Right lobe of liver (tissue), 6 donors: ENCODE results near the gene SPTA1. TPM values are rescaled to one million over a fixed set of nuclear protein-coding genes. Genes with fewer than 3 reads are reported as not detected.

Experiments
- ATAC-seq, 4 donors: fragments of 200-7000 bp; cut with Tn5 transposase; one replicate each; pipeline ENCODE4 v1.9.1; 2020; ENCODE audit warnings: mild to moderate bottlenecking in 4 of 4, moderate library complexity in 4 of 4
- DNase-seq, 3 donors: peaks; one replicate each; pipeline ENCODE4 v3.0.0-alpha.2; 2020
- H3K27ac ChIP-seq, 3 donors: fragments of 200-600 bp; one replicate each; pipeline ENCODE4 v1.8.0; 2022
- H3K27me3 ChIP-seq, 2 donors: fragments of 200-600 bp; one replicate each; pipeline ENCODE4 v1.8.0; 2022
- H3K36me3 ChIP-seq, 4 donors: fragments of 200-600 bp; sonication (generic) in 1 of 4; one replicate each; pipeline versions ENCODE4 v1.5.1 to v1.8.0; 2017 to 2022; ENCODE audit warnings: control low read depth in 1 of 4
- H3K4me1 ChIP-seq, 4 donors: fragments of 200-600 bp; sonication (generic) in 1 of 4; one replicate each; pipeline versions ENCODE4 v1.5.1 to v1.8.0; 2017 to 2022; ENCODE audit warnings: control low read depth in 1 of 4
- H3K4me3 ChIP-seq, 3 donors: fragments of 200-600 bp; one replicate each; pipeline ENCODE4 v1.8.0; 2022
- H3K9me3 ChIP-seq, 4 donors: fragments of 200-600 bp; sonication (generic) in 1 of 4; one replicate each; pipeline versions ENCODE4 v1.5.1 to v1.8.0; 2017 to 2022; ENCODE audit warnings: control low read depth in 1 of 4
- POLR2A ChIP-seq: fragments of 450-650 bp; IDR thresholded peaks from one replicate; pipeline ENCODE4 v1.6.1; 2017; ENCODE audit warnings: antibody characterized with exemption, mild to moderate bottlenecking
- WGBS: methylation state at CpG from one replicate; pipeline ENCODE4 v1.1.6; 2018; ENCODE audit warnings: low coverage, low lambda C conversion rate; ENCODE audit not compliant: insufficient coverage; ENCODE audit errors: missing lambda C conversion rate; 5-methylcytosine and 5-hydroxymethylcytosine counted together
- intact Hi-C, 2 donors: fragments of 100-400 bp; cut with DNase I; formaldehyde crosslinking; loops; one replicate each; pipeline versions ENCODE4 v1.11.2 to v1.14.1; 2022
- total RNA-seq, 6 experiments: library from RNA; depleted of rRNA in 2 of 6; stranded (reverse); fragments of >200 nt in 2 of 6; fragmentation: NEBNext Ultra II Directional in 3 of 6; extraction: Animal tissue kit (Norgen Biotek cat#: 25700) in 3 of 6; gene quantifications; one replicate each; pipeline versions ENCODE4 v1.1.0 to v1.2.4, GENCODE V29; 2016 to 2023
- TF ChIP-seq, protein P1 (sequence below), 4 donors: fragments of 200-600 bp in 3 of 4; fragments of 450-650 bp in 1 of 4; IDR thresholded peaks; one replicate each; pipeline versions ENCODE4 v1.5.1 to v1.8.0; 2016 to 2022; ENCODE audit warnings: antibody characterized with exemption in 4 of 4, mild to moderate bottlenecking in 2 of 4
- donor health status: DM: no; HTN: yes; CAD: no.
- donor health status: DM: no; HTN: no; CAD: no.
- donor health status: DM: no; HTN: no; CAD: no.
- donor health status: DM: no; HTN: yes; CAD: no.
- donor health status: DM: no; HTN: yes; CAD: no.

SPTA1 gene
- total RNA-seq, 6 experiments from 2014 or later = 0.18 to 4.3 (median 1.0) TPM; not detected in 2

- no peak for DNase-seq
- WGBS = 65% methylated on average over 8 of the region's 8 CpGs
- Histone ChIP-seq H3K9me3 (no peaks in the 10 kb centered on the region), H3K27me3 (no peaks in the 10 kb centered on the region), H3K27ac (no peak overlapping the region), H3K36me3 (no peaks in the 10 kb centered on the region), H3K4me3 (no peak overlapping the region), H3K4me1 (no peaks in the 10 kb centered on the region)
- no peak for ATAC-seq
- TF ChIP-seq, protein P1, sequence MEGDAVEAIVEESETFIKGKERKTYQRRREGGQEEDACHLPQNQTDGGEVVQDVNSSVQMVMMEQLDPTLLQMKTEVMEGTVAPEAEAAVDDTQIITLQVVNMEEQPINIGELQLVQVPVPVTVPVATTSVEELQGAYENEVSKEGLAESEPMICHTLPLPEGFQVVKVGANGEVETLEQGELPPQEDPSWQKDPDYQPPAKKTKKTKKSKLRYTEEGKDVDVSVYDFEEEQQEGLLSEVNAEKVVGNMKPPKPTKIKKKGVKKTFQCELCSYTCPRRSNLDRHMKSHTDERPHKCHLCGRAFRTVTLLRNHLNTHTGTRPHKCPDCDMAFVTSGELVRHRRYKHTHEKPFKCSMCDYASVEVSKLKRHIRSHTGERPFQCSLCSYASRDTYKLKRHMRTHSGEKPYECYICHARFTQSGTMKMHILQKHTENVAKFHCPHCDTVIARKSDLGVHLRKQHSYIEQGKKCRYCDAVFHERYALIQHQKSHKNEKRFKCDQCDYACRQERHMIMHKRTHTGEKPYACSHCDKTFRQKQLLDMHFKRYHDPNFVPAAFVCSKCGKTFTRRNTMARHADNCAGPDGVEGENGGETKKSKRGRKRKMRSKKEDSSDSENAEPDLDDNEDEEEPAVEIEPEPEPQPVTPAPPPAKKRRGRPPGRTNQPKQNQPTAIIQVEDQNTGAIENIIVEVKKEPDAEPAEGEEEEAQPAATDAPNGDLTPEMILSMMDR (IDR thresholded peaks at IDR 0.05) = no peak
- no peak for TF ChIP-seq POLR2A
- intact Hi-C loops = no loop called here
Observed at GRCh38 chr1:158666037-158666436, 20.5 kb downstream of the SPTA1 start.

- DNase-seq = no peak
- WGBS = 41% methylated on average over 6 of the region's 6 CpGs
- Histone ChIP-seq H3K4me3 (no peak overlapping the region), H3K27me3 (no peaks in the 10 kb centered on the region), H3K36me3 (no peaks in the 10 kb centered on the region), H3K27ac (no peak overlapping the region), H3K9me3 (no peaks in the 10 kb centered on the region), H3K4me1 (no peaks in the 10 kb centered on the region)
- TF ChIP-seq POLR2A = no peak
- TF ChIP-seq, protein P1 (IDR thresholded peaks at IDR 0.05) = no peak
- intact Hi-C loops = no loop called here
- no peak for ATAC-seq
Observed at GRCh38 chr1:158654571-158654970, 31.9 kb downstream of the SPTA1 start.

GRCh38 chr1:158654086-158654485, 32.4 kb downstream of the SPTA1 start:
- H3K27ac ChIP-seq = no peak overlapping the region
- no peaks in the 10 kb centered on the region for H3K27me3 ChIP-seq
- H3K9me3 ChIP-seq = no peaks in the 10 kb centered on the region
- H3K4me3 ChIP-seq = no peak overlapping the region
- no peaks in the 10 kb centered on the region for H3K4me1 ChIP-seq
- intact Hi-C loops = no loop called here
- DNase-seq = no peak
- TF ChIP-seq, protein P1 (IDR thresholded peaks at IDR 0.05) = no peak
- no peak for TF ChIP-seq POLR2A
- H3K36me3 ChIP-seq = no peaks in the 10 kb centered on the region
- ATAC-seq = no peak

- WGBS = 56% methylated on average over 3 of the region's 7 CpGs
- TF ChIP-seq, protein P1 (IDR thresholded peaks at IDR 0.05) = no peak
- ATAC-seq (no peak), DNase-seq (no peak)
- Histone ChIP-seq H3K36me3 (no peaks in the 10 kb centered on the region), H3K9me3 (no peaks in the 10 kb centered on the region), H3K4me3 (no peak overlapping the region), H3K27me3 (no peaks in the 10 kb centered on the region), H3K27ac (no peak overlapping the region), H3K4me1 (no peaks in the 10 kb centered on the region)
- intact Hi-C loops = no loop called here
Observed at GRCh38 chr1:158652721-158653334, 33.7 kb downstream of the SPTA1 start.

- Histone ChIP-seq H3K4me1 (no peaks in the 10 kb centered on the region), H3K36me3 (no peaks in the 10 kb centered on the region), H3K9me3 (no peaks in the 10 kb centered on the region), H3K4me3 (no peak overlapping the region), H3K27ac (no peak overlapping the region), H3K27me3 (no peaks in the 10 kb centered on the region)
- DNase-seq = no peak
- no peak for TF ChIP-seq POLR2A
- TF ChIP-seq, protein P1 (IDR thresholded peaks at IDR 0.05) = no peak
- intact Hi-C loops = no loop called here
- no peak for ATAC-seq
Observed at GRCh38 chr1:158649052-158649451, 37.5 kb downstream of the SPTA1 start.
